HCT116 (cell line): ENCODE data around the gene UPF1. TPM values are rescaled to one million over a fixed set of nuclear protein-coding genes. Genes with fewer than 3 reads are reported as not detected.

Experiments
- ATAC-seq: fragments of 200-7000 bp; cut with Tn5 transposase; 2 replicates; pipeline ENCODE4 v1.9.1; 2020; ENCODE audit warnings: mild to moderate bottlenecking, moderate library complexity
- BruUV-seq: library from RNA; stranded (reverse); fragments of 400-500 nt; replicated peaks from 2 replicates; lab custom pipeline; 2021; lab: Mats Ljungman, UMichigan
- CTCF ChIA-PET: fragments of 300-600 bp; sonication (Branson Sonifier 250); formaldehyde crosslinking; loops from one replicate; lab custom pipeline; 2021; ENCODE audit warnings: antibody characterized with exemption; lab: Charles Lee
- POLR2A ChIA-PET: fragments of 300-600, 350-600 bp; sonication (Branson Sonifier 250); formaldehyde crosslinking; loops from one replicate; lab custom pipeline; 2021; ENCODE audit warnings: antibody characterized with exemption; lab: Charles Lee
- RAD21 ChIA-PET, 2 experiments: fragments of 300-600 bp; sonication (Branson Sonifier 250); formaldehyde crosslinking; loops; one replicate each; lab custom pipeline; 2023; ENCODE audit warnings: low total read pairs in 2 of 2; ENCODE audit not compliant: uncharacterized antibody in 2 of 2, unreplicated experiment in 2 of 2, low non-redundant PET in 1 of 2; lab: Charles Lee
- DNase-seq: peaks from one replicate; pipeline ENCODE4 v3.0.0-alpha.2; 2010; ENCODE audit warnings: low read depth, low spot score
- H2AFZ ChIP-seq: fragments of 200-600 bp; shearing (Covaris generic), sonication (generic); 2 replicates; pipeline ENCODE4 v1.6.1; 2017; ENCODE audit warnings: low read depth, mixed run types, mixed read lengths, antibody characterized with exemption, low read length; ENCODE audit not compliant: poor library complexity, severe bottlenecking
- H3K27ac ChIP-seq: 2 replicates; pipeline ENCODE4 v1.5.1; 2012; ENCODE audit warnings: low read depth, low read length
- H3K27me3 ChIP-seq: fragments of 200-600 bp; sonication (generic); 2 replicates; pipeline ENCODE4 v1.6.1; 2016; ENCODE audit warnings: mixed run types, low read length, mixed read lengths; ENCODE audit not compliant: insufficient read depth
- H3K36me3 ChIP-seq, 2 experiments: fragments of 200-500 bp in 1 of 2; fragments of 200-600 bp in 1 of 2; sonication (Bioruptor generic) in 1 of 2; sonication (generic) in 1 of 2; 2 replicates each; pipeline versions ENCODE4 v1.5.1 to v1.6.1; 2014 to 2016; ENCODE audit warnings: low read length in 2 of 2, inconsistent platforms in 1 of 2, mixed read lengths in 1 of 2, mixed run types in 1 of 2; ENCODE audit not compliant: insufficient read depth in 2 of 2, control insufficient read depth in 1 of 2
- H3K4me1 ChIP-seq, 2 experiments: fragments of 200-600 bp in 1 of 2; sonication (generic) in 1 of 2; 2 replicates each; pipeline versions ENCODE4 v1.5.1 to v1.6.1; 2012 to 2017; ENCODE audit warnings: low read length in 2 of 2, inconsistent platforms in 1 of 2, mild to moderate bottlenecking in 1 of 2, mixed read lengths in 1 of 2, mixed run types in 1 of 2, moderate library complexity in 1 of 2; ENCODE audit not compliant: insufficient read depth in 2 of 2, control insufficient read depth in 1 of 2
- H3K4me2 ChIP-seq: fragments of 200-600 bp; sonication (generic); 2 replicates; pipeline ENCODE4 v1.6.1; 2017; ENCODE audit warnings: mixed run types, low read length, mixed read lengths
- H3K4me3 ChIP-seq, 2 experiments: fragments of 200-600 bp in 1 of 2; sonication (generic) in 1 of 2; replicated peaks in 1 of 2; 2 replicates each; pipeline ENCODE4 v1.5.1; 2011 to 2016; ENCODE audit warnings: low read length in 2 of 2, control low read depth in 1 of 2, low read depth in 1 of 2, mild to moderate bottlenecking in 1 of 2, mixed read lengths in 1 of 2, mixed run types in 1 of 2
- H3K79me2 ChIP-seq: fragments of 200-600 bp; sonication (generic); 2 replicates; pipeline ENCODE4 v1.6.1; 2017; ENCODE audit warnings: mild to moderate bottlenecking, mixed run types, low read length, moderate library complexity, mixed read lengths; ENCODE audit not compliant: insufficient read depth
- H3K9ac ChIP-seq: fragments of 200-600 bp; sonication (generic); 2 replicates; pipeline ENCODE4 v1.6.1; 2016; ENCODE audit warnings: low read length, mixed read lengths
- H3K9me2 ChIP-seq: fragments of 200-600 bp; sonication (generic), shearing (Covaris generic); 2 replicates; pipeline ENCODE4 v1.6.1; 2017; ENCODE audit warnings: mixed run types, mild to moderate bottlenecking, moderate library complexity; ENCODE audit not compliant: insufficient read depth
- H3K9me3 ChIP-seq, 2 experiments: fragments of 200-500 bp in 1 of 2; fragments of 200-600 bp in 1 of 2; sonication (Bioruptor generic) in 1 of 2; sonication (generic) in 1 of 2; 2 replicates each; pipeline ENCODE4 v1.6.1; 2014 to 2017; ENCODE audit warnings: low read length in 2 of 2, mixed read lengths in 2 of 2, inconsistent platforms in 1 of 2, low read depth in 1 of 2, mild to moderate bottlenecking in 1 of 2, mixed run types in 1 of 2, moderate library complexity in 1 of 2; ENCODE audit not compliant: control insufficient read depth in 1 of 2, insufficient read depth in 1 of 2
- H4K20me1 ChIP-seq: fragments of 200-600 bp; sonication (generic), shearing (Covaris generic); 2 replicates; pipeline ENCODE4 v1.6.1; 2017; ENCODE audit warnings: mixed run types, mild to moderate bottlenecking, moderate library complexity; ENCODE audit not compliant: insufficient read depth
- CBX3 ChIP-seq: IDR thresholded peaks from 2 replicates; pipeline ENCODE4 v1.6.1; 2012; ENCODE audit warnings: low read depth
- CEBPB ChIP-seq: IDR thresholded peaks from 2 replicates; pipeline ENCODE4 v1.6.1; 2012; ENCODE audit warnings: low read depth
- EGR1 ChIP-seq: IDR thresholded peaks from 2 replicates; pipeline ENCODE4 v1.6.1; 2012; ENCODE audit warnings: low read depth
- EZH2 ChIP-seq: fragments of 200-600 bp; sonication (generic); IDR thresholded peaks from 2 replicates; pipeline ENCODE4 v1.6.1; 2017; ENCODE audit warnings: antibody characterized with exemption, mixed run types
- EZH2phosphoT487 ChIP-seq: fragments of 200-600 bp; IDR thresholded peaks from 2 replicates; pipeline ENCODE4 v1.6.1; 2018; ENCODE audit warnings: antibody characterized with exemption, borderline replicate concordance
- POLR2A ChIP-seq: IDR thresholded peaks from 2 replicates; pipeline ENCODE4 v1.7.0; 2011; ENCODE audit warnings: borderline replicate concordance; ENCODE audit not compliant: insufficient read depth, insufficient read length; ENCODE audit errors: extremely low read depth
- REST ChIP-seq: IDR thresholded peaks from 2 replicates; pipeline ENCODE4 v1.6.1; 2012; ENCODE audit warnings: low read depth
- SIN3A ChIP-seq: IDR thresholded peaks from 2 replicates; pipeline ENCODE4 v1.6.1; 2012; ENCODE audit warnings: low read depth
- SRF ChIP-seq: IDR thresholded peaks from 2 replicates; pipeline ENCODE4 v1.6.1; 2012; ENCODE audit warnings: low read depth
- intact Hi-C: fragments of 100-400 bp; cut with micrococcal nuclease; formaldehyde crosslinking; loops from 2 replicates; pipeline ENCODE4 v1.10.0; 2022
- total RNA-seq: library from RNA; stranded (reverse); gene quantifications from one replicate; pipeline ENCODE4 v1.2.1, GENCODE V29; 2021; ENCODE audit not compliant: unreplicated experiment
- TF ChIP-seq, protein P1 (sequence below): IDR thresholded peaks from 2 replicates; pipeline ENCODE4 v1.6.1; 2011; ENCODE audit warnings: mild to moderate bottlenecking, low read length, moderate library complexity; ENCODE audit not compliant: insufficient replicate concordance; ENCODE audit errors: extremely low read depth

The UPF1 gene
- total RNA-seq, 1 experiment from 2014 or later: 78.5 TPM

GRCh38 chr19:18896421-18896841 lies 64.7 kb downstream of the UPF1 start:
- RAD21 ChIA-PET: no interaction called here
- H3K36me3 ChIP-seq: peaks cover 0 to 8% of the 10 kb centered on the region in 2 experiments; a peak in 3 of 4 replicates
- intact Hi-C loops: no loop called here
- H3K4me3 ChIP-seq: no peak overlapping the region
- BruUV-seq: no TSS peak
- ATAC-seq (no peak), DNase-seq (no peak)
- no peaks in the 10 kb centered on the region for H3K9me2 ChIP-seq
- no peaks in the 10 kb centered on the region for H3K27me3 ChIP-seq
- no peak overlapping the region for H3K4me2 ChIP-seq
- H3K4me1 ChIP-seq: peaks cover 0 to 4% of the 10 kb centered on the region in 2 experiments; a peak in 2 of 4 replicates
- no peak overlapping the region for H3K27ac ChIP-seq
- H3K9ac ChIP-seq: no peak overlapping the region
- POLR2A ChIA-PET: no interaction called here
- CTCF ChIA-PET: no interaction called here
- TF ChIP-seq POLR2A: no peak
- no peak for TF ChIP-seq SIN3A
- no peak for TF ChIP-seq SRF
- TF ChIP-seq EZH2phosphoT487: no peak
- no peaks in the 10 kb centered on the region for H3K9me3 ChIP-seq
- H2AFZ ChIP-seq: no peak overlapping the region
- H4K20me1 ChIP-seq: no peaks in the 10 kb centered on the region
- no peaks in the 10 kb centered on the region for H3K79me2 ChIP-seq

DNA sequence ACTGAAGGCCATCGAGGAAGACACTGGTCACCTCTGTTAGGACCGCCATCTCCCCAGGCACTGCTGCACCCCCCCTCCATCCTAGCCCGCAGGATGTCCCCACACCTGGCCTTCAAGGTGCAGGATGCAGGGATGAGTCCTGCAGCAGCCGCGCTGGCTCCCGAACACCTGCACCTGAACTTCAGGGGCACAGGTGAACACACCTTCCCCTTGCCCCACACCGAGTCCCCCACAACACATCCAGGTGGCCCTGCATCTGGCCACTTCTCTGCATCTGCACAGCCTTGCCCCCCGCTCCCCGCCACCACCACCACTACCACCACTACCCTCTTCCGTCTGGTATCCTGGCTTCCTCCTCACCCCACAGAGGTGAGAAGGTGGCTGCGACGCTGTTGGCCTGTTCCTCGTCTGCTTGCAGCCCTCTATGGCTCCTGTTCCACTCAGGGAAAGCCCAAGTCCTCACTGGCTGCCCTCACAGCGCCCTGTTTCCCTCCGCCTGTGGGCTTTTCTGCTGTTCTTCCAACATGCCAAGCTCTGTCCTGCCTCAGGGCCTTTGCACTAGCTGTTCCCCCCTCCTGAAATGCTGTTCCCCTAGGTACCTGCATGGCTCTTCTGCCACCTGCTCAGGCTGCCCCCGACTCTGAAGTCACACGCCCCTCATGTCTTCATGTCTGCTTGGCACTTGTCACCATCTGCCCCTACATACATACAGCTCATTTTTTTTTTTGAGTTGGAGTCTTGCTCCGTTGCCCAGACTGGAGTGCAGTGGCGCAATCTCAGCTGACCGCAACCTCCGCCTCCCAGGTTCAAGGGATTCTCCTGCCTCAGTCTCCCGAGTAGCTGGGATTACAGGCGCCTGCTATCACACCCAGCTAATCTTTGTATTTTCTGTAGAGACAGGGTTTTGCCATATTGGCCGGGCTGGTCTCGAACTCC lies 65.6 kb downstream of the UPF1 start:
- H3K79me2 ChIP-seq: no peaks in the 10 kb centered on the region
- H3K4me1 ChIP-seq: peaks cover 0 to 4% of the 10 kb centered on the region in 2 experiments; a peak in 2 of 4 replicates
- POLR2A ChIA-PET: no interaction called here
- BruUV-seq: no TSS peak
- no peaks in the 10 kb centered on the region for H3K27me3 ChIP-seq
- H3K36me3 ChIP-seq: peaks cover 0 to 9% of the 10 kb centered on the region in 2 experiments; a peak in 3 of 4 replicates
- H3K9ac ChIP-seq: no peak overlapping the region
- CTCF ChIA-PET: no interaction called here
- H3K4me2 ChIP-seq: no peak overlapping the region
- no peaks in the 10 kb centered on the region for H4K20me1 ChIP-seq
- H3K9me3 ChIP-seq: no peaks in the 10 kb centered on the region
- H2AFZ ChIP-seq: no peak overlapping the region
- intact Hi-C loops: no loop called here
- DNase-seq: no peak
- H3K27ac ChIP-seq: no peak overlapping the region
- RAD21 ChIA-PET: no interaction called here
- H3K9me2 ChIP-seq: no peaks in the 10 kb centered on the region
- H3K4me3 ChIP-seq: no peak overlapping the region
- no peak for ATAC-seq
- no peak for TF ChIP-seq EZH2
- no peak for TF ChIP-seq REST
- TF ChIP-seq, protein P1, sequence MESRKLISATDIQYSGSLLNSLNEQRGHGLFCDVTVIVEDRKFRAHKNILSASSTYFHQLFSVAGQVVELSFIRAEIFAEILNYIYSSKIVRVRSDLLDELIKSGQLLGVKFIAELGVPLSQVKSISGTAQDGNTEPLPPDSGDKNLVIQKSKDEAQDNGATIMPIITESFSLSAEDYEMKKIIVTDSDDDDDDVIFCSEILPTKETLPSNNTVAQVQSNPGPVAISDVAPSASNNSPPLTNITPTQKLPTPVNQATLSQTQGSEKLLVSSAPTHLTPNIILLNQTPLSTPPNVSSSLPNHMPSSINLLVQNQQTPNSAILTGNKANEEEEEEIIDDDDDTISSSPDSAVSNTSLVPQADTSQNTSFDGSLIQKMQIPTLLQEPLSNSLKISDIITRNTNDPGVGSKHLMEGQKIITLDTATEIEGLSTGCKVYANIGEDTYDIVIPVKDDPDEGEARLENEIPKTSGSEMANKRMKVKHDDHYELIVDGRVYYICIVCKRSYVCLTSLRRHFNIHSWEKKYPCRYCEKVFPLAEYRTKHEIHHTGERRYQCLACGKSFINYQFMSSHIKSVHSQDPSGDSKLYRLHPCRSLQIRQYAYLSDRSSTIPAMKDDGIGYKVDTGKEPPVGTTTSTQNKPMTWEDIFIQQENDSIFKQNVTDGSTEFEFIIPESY: no peak
- TF ChIP-seq CEBPB: no peak
- no peak for TF ChIP-seq EZH2phosphoT487
- no peak for TF ChIP-seq POLR2A
- TF ChIP-seq EGR1: no peak
- no peak for TF ChIP-seq CBX3
